Measurements from ENCODE around the gene UBE2H.
"Not testable (repeated sequence)": the region's sequence is repeated elsewhere in the genome, so short reads cannot be mapped to it uniquely, and the experiment has no call there.

DNA sequence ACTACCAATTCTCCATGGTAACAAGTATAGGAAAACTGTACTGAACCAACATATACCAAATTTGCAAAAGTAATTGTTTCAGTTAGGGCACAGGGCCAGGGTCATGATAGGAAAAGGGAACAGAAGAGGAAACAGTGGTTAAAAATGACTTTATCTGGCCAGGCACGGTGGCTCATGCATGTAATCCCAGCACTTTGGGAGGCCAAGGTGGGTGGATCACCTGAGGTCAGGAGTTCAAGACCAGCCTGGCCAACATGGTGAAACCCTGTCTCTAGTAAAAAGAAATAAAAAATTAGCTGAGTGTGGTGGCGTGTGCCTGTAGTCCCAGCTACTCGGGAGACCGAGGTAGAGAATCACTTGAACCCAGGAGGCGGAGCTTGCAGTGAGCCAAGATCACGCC, 92.0 kb downstream of the UBE2H start:
- not testable (repeated sequence) for TF ChIP-seq EP300 (IDR thresholded peaks at IDR 0.05; ENCODE audit: low read depth); POLR2A (IDR thresholded peaks at IDR 0.05)
- TF ChIP-seq, protein P1, sequence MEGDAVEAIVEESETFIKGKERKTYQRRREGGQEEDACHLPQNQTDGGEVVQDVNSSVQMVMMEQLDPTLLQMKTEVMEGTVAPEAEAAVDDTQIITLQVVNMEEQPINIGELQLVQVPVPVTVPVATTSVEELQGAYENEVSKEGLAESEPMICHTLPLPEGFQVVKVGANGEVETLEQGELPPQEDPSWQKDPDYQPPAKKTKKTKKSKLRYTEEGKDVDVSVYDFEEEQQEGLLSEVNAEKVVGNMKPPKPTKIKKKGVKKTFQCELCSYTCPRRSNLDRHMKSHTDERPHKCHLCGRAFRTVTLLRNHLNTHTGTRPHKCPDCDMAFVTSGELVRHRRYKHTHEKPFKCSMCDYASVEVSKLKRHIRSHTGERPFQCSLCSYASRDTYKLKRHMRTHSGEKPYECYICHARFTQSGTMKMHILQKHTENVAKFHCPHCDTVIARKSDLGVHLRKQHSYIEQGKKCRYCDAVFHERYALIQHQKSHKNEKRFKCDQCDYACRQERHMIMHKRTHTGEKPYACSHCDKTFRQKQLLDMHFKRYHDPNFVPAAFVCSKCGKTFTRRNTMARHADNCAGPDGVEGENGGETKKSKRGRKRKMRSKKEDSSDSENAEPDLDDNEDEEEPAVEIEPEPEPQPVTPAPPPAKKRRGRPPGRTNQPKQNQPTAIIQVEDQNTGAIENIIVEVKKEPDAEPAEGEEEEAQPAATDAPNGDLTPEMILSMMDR (IDR thresholded peaks at IDR 0.05), result not testable (repeated sequence)
